IMR-90 (cell line): ENCODE measurements around the gene UBE2K. TPM values are rescaled to one million over a fixed set of nuclear protein-coding genes. Genes with fewer than 3 reads are reported as not detected.

Experiments
- ATAC-seq: fragments of 200-7000 bp; cut with Tn5 transposase; 2 replicates; pipeline ENCODE4 v1.9.1; 2020; ENCODE audit warnings: low read depth, mild to moderate bottlenecking, moderate library complexity
- BruUV-seq: library from RNA; stranded (reverse); fragments of 400-500 nt; replicated peaks from 2 replicates; lab custom pipeline; 2021; lab: Mats Ljungman, UMichigan
- CTCF ChIA-PET: fragments of 300-600 bp; formaldehyde crosslinking; extraction: SDS; loops from one replicate; lab custom pipeline; 2021; ENCODE audit warnings: antibody characterized with exemption; lab: Yijun Ruan, JAX
- POLR2A ChIA-PET: fragments of 300-600 bp; sonication (Branson Sonifier 250); formaldehyde crosslinking; loops from one replicate; lab custom pipeline; 2022; ENCODE audit warnings: antibody characterized with exemption; ENCODE audit not compliant: unreplicated experiment; lab: Charles Lee
- DNase-seq: peaks from one replicate; pipeline ENCODE4 v3.0.0; 2013
- H2AFZ ChIP-seq: replicated peaks from 2 replicates; pipeline ENCODE3; 2013; ENCODE audit warnings: low read length, mild to moderate bottlenecking; ENCODE audit not compliant: poor library complexity
- H2AK5ac ChIP-seq: 2 replicates; pipeline ENCODE4 v1.6.1; 2013; ENCODE audit warnings: low read depth, low read length, inconsistent platforms
- H2AK9ac ChIP-seq: replicated peaks from 2 replicates; pipeline ENCODE3; 2013; ENCODE audit warnings: mild to moderate bottlenecking, low read depth, low read length, moderate library complexity; ENCODE audit not compliant: poor library complexity
- H2BK120ac ChIP-seq: 2 replicates; pipeline ENCODE4 v1.6.1; 2013; ENCODE audit warnings: low read depth, low read length, inconsistent platforms
- H2BK15ac ChIP-seq: 3 replicates; pipeline ENCODE4 v1.6.1; 2013; ENCODE audit warnings: low read depth, low read length, inconsistent platforms
- H2BK20ac ChIP-seq: 2 replicates; pipeline ENCODE4 v1.6.1; 2013; ENCODE audit warnings: low read depth, mild to moderate bottlenecking, inconsistent platforms, low read length, moderate library complexity
- H2BK5ac ChIP-seq: 2 replicates; pipeline ENCODE4 v1.6.1; 2013; ENCODE audit warnings: mild to moderate bottlenecking, low read depth, low read length, inconsistent platforms; ENCODE audit not compliant: poor library complexity, severe bottlenecking
- H3K14ac ChIP-seq: replicated peaks from 2 replicates; pipeline ENCODE4 v1.6.1; 2013; ENCODE audit warnings: low read depth, low read length, inconsistent platforms
- H3K18ac ChIP-seq: 2 replicates; pipeline ENCODE4 v1.6.1; 2013; ENCODE audit warnings: low read depth, low read length, control low read depth
- H3K23ac ChIP-seq: 2 replicates; pipeline ENCODE4 v1.6.1; 2013; ENCODE audit warnings: low read depth, low read length, inconsistent platforms
- H3K27ac ChIP-seq: 2 replicates; pipeline ENCODE4 v1.5.1; 2013; ENCODE audit warnings: mild to moderate bottlenecking, control low read depth, low read length; ENCODE audit not compliant: insufficient read depth
- H3K27me3 ChIP-seq: 2 replicates; pipeline ENCODE4 v1.6.1; 2013; ENCODE audit warnings: low read length; ENCODE audit not compliant: control insufficient read depth, insufficient read depth
- H3K36me3 ChIP-seq: 2 replicates; pipeline ENCODE4 v1.6.1; 2013; ENCODE audit warnings: low read length, mixed read lengths; ENCODE audit not compliant: control insufficient read depth, insufficient read depth
- H3K4ac ChIP-seq: 2 replicates; pipeline ENCODE4 v1.6.1; 2013; ENCODE audit warnings: low read depth, low read length, inconsistent platforms
- H3K4me1 ChIP-seq: 2 replicates; pipeline ENCODE4 v1.6.1; 2013; ENCODE audit warnings: low read length, mixed read lengths; ENCODE audit not compliant: control insufficient read depth, insufficient read depth
- H3K4me2 ChIP-seq: 2 replicates; pipeline ENCODE4 v1.6.1; 2013; ENCODE audit warnings: low read depth, mild to moderate bottlenecking, control low read depth, low read length, moderate library complexity
- H3K4me3 ChIP-seq: 2 replicates; pipeline ENCODE4 v1.5.1; 2013; ENCODE audit warnings: low read depth, mild to moderate bottlenecking, control low read depth, low read length, moderate library complexity; ENCODE audit not compliant: insufficient read depth
- H3K56ac ChIP-seq: 2 replicates; pipeline ENCODE4 v1.6.1; 2013; ENCODE audit warnings: low read length, inconsistent platforms; ENCODE audit not compliant: insufficient read depth; ENCODE audit errors: extremely low read depth
- H3K79me1 ChIP-seq, 2 experiments: 2 replicates each; pipeline ENCODE4 v1.6.1; 2013; ENCODE audit warnings: low read length in 2 of 2, inconsistent platforms in 1 of 2, low read depth in 1 of 2
- H3K9ac ChIP-seq: 2 replicates; pipeline ENCODE4 v1.6.1; 2013; ENCODE audit warnings: low read depth, low read length, control low read depth
- H3K9me1 ChIP-seq: 2 replicates; pipeline ENCODE4 v1.6.1; 2013; ENCODE audit warnings: low read length, inconsistent platforms; ENCODE audit not compliant: insufficient read depth
- H3K9me3 ChIP-seq: 2 replicates; pipeline ENCODE4 v1.6.1; 2013; ENCODE audit warnings: low read length; ENCODE audit not compliant: control insufficient read depth, insufficient read depth
- H4K20me1 ChIP-seq: 2 replicates; pipeline ENCODE4 v1.6.1; 2013; ENCODE audit warnings: low read length, inconsistent platforms; ENCODE audit not compliant: insufficient read depth
- H4K5ac ChIP-seq: 2 replicates; pipeline ENCODE4 v1.6.1; 2013; ENCODE audit warnings: mild to moderate bottlenecking, low read depth, low read length, control low read depth
- H4K8ac ChIP-seq, 2 experiments: 2 replicates each; pipeline ENCODE4 v1.6.1; 2013; ENCODE audit warnings: low read depth in 2 of 2, low read length in 2 of 2, control low read depth in 1 of 2, inconsistent platforms in 1 of 2
- H4K91ac ChIP-seq: 2 replicates; pipeline ENCODE4 v1.6.1; 2013; ENCODE audit warnings: low read depth, low read length, inconsistent platforms; ENCODE audit not compliant: insufficient read depth
- BHLHE40 ChIP-seq: fragments of 150-350 bp; IDR thresholded peaks from 2 replicates; pipeline ENCODE4 v1.6.1; 2016; ENCODE audit warnings: mild to moderate bottlenecking, low read depth, low read length
- CEBPB ChIP-seq: IDR thresholded peaks from 2 replicates; pipeline ENCODE4 v1.6.1; 2012; ENCODE audit warnings: low read depth, low read length, improper control_type of control experiment
- CHD1 ChIP-seq: IDR thresholded peaks from 2 replicates; pipeline ENCODE4 v1.6.1; 2012; ENCODE audit warnings: low read depth, low read length, improper control_type of control experiment
- FOS ChIP-seq: fragments of 150-350 bp; IDR thresholded peaks from 2 replicates; pipeline ENCODE4 v1.6.1; 2016; ENCODE audit warnings: low read depth, low read length
- MAFK ChIP-seq: IDR thresholded peaks from 2 replicates; pipeline ENCODE4 v1.6.1; 2012; ENCODE audit warnings: low read depth, low read length, improper control_type of control experiment
- MAZ ChIP-seq: IDR thresholded peaks from 2 replicates; pipeline ENCODE4 v1.6.1; 2012; ENCODE audit warnings: low read depth, mild to moderate bottlenecking, low read length, improper control_type of control experiment, moderate library complexity, borderline replicate concordance
- NFE2L2 ChIP-seq: fragments of 150-350 bp; IDR thresholded peaks from 2 replicates; pipeline ENCODE4 v1.6.1; 2016; ENCODE audit warnings: low read depth, mild to moderate bottlenecking, low read length
- POLR2A ChIP-seq: IDR thresholded peaks from 2 replicates; pipeline ENCODE4 v1.6.1; 2012; ENCODE audit warnings: mild to moderate bottlenecking, low read depth, low read length
- RAD21 ChIP-seq: IDR thresholded peaks from 2 replicates; pipeline ENCODE4 v1.6.1; 2012; ENCODE audit warnings: low read length, improper control_type of control experiment
- RCOR1 ChIP-seq: IDR thresholded peaks from 2 replicates; pipeline ENCODE4 v1.6.1; 2012; ENCODE audit warnings: mild to moderate bottlenecking, low read length, improper control_type of control experiment; ENCODE audit not compliant: insufficient replicate concordance
- RFX5 ChIP-seq: IDR thresholded peaks from 2 replicates; pipeline ENCODE4 v1.8.0; 2012; ENCODE audit warnings: low read depth, mild to moderate bottlenecking, low read length, moderate library complexity
- SMC3 ChIP-seq: fragments of 150-350 bp; IDR thresholded peaks from 2 replicates; pipeline ENCODE4 v1.6.1; 2016; ENCODE audit warnings: low read depth, mild to moderate bottlenecking, antibody characterized with exemption, low read length, moderate library complexity
- USF2 ChIP-seq: fragments of 150-350 bp; IDR thresholded peaks from 2 replicates; pipeline ENCODE4 v1.6.1; 2017; ENCODE audit warnings: mild to moderate bottlenecking, antibody characterized with exemption, low read length, low read depth
- WGBS, 2 experiments: methylation state at CpG; one replicate each; pipeline versions ENCODE4 v1.1.5 to v1.1.7; 2013; ENCODE audit warnings: missing lambda C conversion rate in 2 of 2; ENCODE audit not compliant: insufficient read length in 1 of 2; ENCODE audit errors: extremely low coverage in 2 of 2; 5-methylcytosine and 5-hydroxymethylcytosine counted together
- dilution Hi-C: fragments of 300-500 bp; cut with HindIII; formaldehyde crosslinking; loops from one replicate; pipeline ENCODE4 v1.14.3; 2018; ENCODE audit warnings: low sequenced_read_pairs; ENCODE audit not compliant: unreplicated experiment
- in situ Hi-C: fragments of 300-500 bp; cut with MboI; formaldehyde crosslinking; loops from 3 replicates; pipeline ENCODE4 v1.14.3; 2019; ENCODE audit warnings: low sequenced_read_pairs, inconsistent platforms, mixed read lengths
- intact Hi-C: fragments of 100-400 bp; cut with micrococcal nuclease; formaldehyde crosslinking; loops from 2 replicates; pipeline ENCODE4 v1.10.0; 2022
- polyA plus RNA-seq, 3 experiments: library from polyadenylated mRNA; depleted of rRNA; stranded (reverse); fragments of >200 nt; gene quantifications; 2 replicates each; pipeline ENCODE4 v1.2.3, GENCODE V29; 2012; ENCODE audit warnings: low replicate concordance in 1 of 3
- total RNA-seq: library from RNA; depleted of rRNA; stranded (reverse); fragments of >200 nt; gene quantifications from 2 replicates; pipeline ENCODE4 v1.2.3, GENCODE V29; 2012
- TF ChIP-seq, protein P1 (sequence below): fragments of 150-350 bp; IDR thresholded peaks from 2 replicates; pipeline ENCODE4 v1.6.1; 2016; ENCODE audit warnings: low read depth, mild to moderate bottlenecking, low read length, moderate library complexity, borderline replicate concordance

The UBE2K gene
- total and polyA plus RNA-seq, 2 of the 4 experiments (the other 2 are of a cell fraction) = 17.7 to 44.8 TPM

DNA sequence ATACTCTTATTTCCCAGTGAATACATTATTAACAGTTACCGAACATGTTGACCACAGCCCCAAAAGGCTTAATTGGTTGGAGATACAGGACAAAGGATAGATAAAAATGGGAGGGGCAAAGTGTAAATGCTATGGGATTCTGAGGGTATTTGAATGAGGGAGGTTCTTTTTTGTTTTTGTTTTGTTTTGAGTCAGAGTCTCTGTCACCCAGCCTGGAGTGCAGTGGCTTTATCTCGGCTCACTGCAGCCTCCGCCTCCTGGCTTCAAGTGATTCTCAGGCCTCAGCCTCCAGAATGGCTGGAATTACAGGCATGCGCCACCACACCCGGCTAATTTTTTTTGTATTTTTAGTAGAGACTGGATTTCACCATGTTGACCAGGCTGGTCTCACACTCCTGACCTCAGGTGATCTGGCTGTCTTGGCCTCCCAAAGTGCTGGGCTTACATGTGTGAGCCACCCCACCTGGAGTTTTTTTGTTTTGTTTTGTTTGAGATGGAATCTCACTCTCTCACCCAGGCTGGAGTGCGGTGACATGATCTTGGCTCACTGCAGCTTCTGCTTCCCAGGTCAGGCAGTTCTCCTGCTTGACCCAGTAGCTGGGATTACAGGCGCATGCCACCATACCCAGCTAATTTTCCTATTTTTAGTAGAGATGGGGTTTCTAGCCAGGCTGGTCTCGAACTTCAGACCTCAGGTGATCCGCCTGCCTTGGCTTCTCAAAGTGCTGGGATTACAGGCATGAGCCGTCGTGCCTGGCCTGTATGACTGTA, 9.0 kb downstream of the UBE2K start:
- Histone ChIP-seq H3K14ac (no peak overlapping the region), H2BK15ac (no peak overlapping the region), H2BK5ac (peak overlapping the region; percentile 30), H3K4me3 (no peak overlapping the region), H4K8ac (peak overlapping the region in 1 of 2 experiments; percentile 62; a peak in 1 of 4 replicates), H3K27ac (no peak overlapping the region), H3K9me1 (peaks cover 6% of the 10 kb centered on the region; the same call in 1 of the 2 replicates), H2BK20ac (0 out of 2 replicates have a peak overlapping the region, but pooled peaks have one; percentile 15), H3K56ac (no peak overlapping the region), H3K79me1 (peaks cover 0 to 19% of the 10 kb centered on the region in 2 experiments; a peak in 3 of 4 replicates), H2AK5ac (no peak overlapping the region), H2BK120ac (no peak overlapping the region), H3K4me1 (peaks cover 3% of the 10 kb centered on the region; the same call in 1 of the 2 replicates), H2AFZ (no peak overlapping the region), H3K4me2 (no peak overlapping the region), H3K9me3 (peaks cover 2% of the 10 kb centered on the region; the same call in 1 of the 2 replicates), H3K9ac (no peak overlapping the region), H3K23ac (no peak overlapping the region), H2AK9ac (no peak overlapping the region), H3K36me3 (peaks cover 8% of the 10 kb centered on the region; the same call in 1 of the 2 replicates), H3K18ac (no peak overlapping the region), H3K27me3 (no peaks in the 10 kb centered on the region), H4K20me1 (peaks cover 80% of the 10 kb centered on the region), H4K91ac (0 out of 2 replicates have a peak overlapping the region, but pooled peaks have one; percentile 21), H3K4ac (peak overlapping the region; percentile 51), H4K5ac (no peak overlapping the region)
- ATAC-seq = peak; percentile 55
- dilution Hi-C loops = no loop called here
- POLR2A ChIA-PET = no interaction called here
- in situ Hi-C loops = no loop called here
- intact Hi-C loops = no loop called here
- no CpG with 5 or more reads among the region's 11 CpGs for WGBS, 2 experiments
- no peak for DNase-seq
- no TSS peak for BruUV-seq
- CTCF ChIA-PET = interaction anchor here (1.2 kb wide), 1 partner anchor 18 kb away, joined by 3 read pairs; no protein-coding TSS in a partner anchor
- TF ChIP-seq, protein P1, sequence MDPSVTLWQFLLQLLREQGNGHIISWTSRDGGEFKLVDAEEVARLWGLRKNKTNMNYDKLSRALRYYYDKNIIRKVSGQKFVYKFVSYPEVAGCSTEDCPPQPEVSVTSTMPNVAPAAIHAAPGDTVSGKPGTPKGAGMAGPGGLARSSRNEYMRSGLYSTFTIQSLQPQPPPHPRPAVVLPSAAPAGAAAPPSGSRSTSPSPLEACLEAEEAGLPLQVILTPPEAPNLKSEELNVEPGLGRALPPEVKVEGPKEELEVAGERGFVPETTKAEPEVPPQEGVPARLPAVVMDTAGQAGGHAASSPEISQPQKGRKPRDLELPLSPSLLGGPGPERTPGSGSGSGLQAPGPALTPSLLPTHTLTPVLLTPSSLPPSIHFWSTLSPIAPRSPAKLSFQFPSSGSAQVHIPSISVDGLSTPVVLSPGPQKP = no peak
- TF ChIP-seq POLR2A (no peak), FOS (no peak), SMC3 (no peak), MAFK (no peak), CEBPB (no peak), USF2 (no peak), NFE2L2 (no peak), RAD21 (no peak), RFX5 (no peak), BHLHE40 (no peak), CHD1 (no peak), RCOR1 (no peak), MAZ (no peak)
